Prostate gland (tissue), 2 donors: Measurements from ENCODE around the gene MTX2.
A peak's percentile ranks its signal among the peaks of the same experiment; 100 is the strongest.

Source experiments
- POLR2AphosphoS5 ChIP-seq: sonication (generic); formaldehyde crosslinking; IDR thresholded peaks from one replicate; pipeline ENCODE4 v1.6.1; 2017; ENCODE audit warnings: antibody characterized with exemption
- TF ChIP-seq, protein P1 (sequence below), 4 experiments: fragments of 200-600 bp in 2 of 4; fragments of 450-650 bp in 2 of 4; sonication (generic) in 2 of 4; IDR thresholded peaks; 1 replicate in 3 of 4; 2 replicates in 1 of 4; pipeline ENCODE4 v1.5.1; 2016 to 2019; ENCODE audit warnings: antibody characterized with exemption in 4 of 4, mild to moderate bottlenecking in 2 of 4, moderate library complexity in 2 of 4

DNA sequence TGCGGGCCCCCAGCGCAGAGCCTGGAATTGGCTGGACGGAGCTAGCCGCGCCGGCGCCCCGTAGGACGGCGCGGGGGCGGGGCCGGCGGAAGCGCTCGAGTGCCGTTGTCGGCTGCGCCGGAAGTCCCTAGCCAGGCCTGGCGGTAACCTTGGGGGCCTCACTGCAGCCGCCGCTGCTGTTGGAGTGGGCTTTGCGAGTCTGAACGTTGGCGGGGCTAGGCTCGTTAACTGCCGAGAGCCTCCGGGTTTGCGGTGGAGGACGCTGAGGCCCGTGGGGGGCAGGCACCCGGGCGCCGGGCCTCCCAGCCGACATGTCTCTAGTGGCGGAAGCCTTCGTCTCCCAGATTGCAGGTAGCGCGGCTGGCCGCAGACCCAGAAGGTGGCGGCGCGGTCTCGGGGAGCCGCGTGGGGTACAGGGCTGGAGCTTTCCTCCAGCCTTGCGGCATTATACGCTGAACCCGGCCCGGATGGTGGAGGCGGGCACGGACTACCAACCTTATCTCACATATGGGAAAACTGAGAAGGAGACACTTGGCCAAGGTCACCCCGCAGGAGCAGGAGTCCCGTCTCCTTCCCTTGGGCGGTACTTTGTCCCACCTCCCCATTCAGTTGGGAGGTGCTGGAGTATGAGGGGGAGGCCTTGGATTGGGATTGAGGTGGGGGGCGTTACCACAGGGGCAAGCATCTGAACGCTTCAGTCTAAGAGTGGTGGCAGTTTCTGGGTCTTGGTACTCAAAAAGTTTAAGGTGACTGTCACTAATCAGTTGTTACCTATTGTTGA, at the start of gene MTX2:
- TF ChIP-seq, protein P1, sequence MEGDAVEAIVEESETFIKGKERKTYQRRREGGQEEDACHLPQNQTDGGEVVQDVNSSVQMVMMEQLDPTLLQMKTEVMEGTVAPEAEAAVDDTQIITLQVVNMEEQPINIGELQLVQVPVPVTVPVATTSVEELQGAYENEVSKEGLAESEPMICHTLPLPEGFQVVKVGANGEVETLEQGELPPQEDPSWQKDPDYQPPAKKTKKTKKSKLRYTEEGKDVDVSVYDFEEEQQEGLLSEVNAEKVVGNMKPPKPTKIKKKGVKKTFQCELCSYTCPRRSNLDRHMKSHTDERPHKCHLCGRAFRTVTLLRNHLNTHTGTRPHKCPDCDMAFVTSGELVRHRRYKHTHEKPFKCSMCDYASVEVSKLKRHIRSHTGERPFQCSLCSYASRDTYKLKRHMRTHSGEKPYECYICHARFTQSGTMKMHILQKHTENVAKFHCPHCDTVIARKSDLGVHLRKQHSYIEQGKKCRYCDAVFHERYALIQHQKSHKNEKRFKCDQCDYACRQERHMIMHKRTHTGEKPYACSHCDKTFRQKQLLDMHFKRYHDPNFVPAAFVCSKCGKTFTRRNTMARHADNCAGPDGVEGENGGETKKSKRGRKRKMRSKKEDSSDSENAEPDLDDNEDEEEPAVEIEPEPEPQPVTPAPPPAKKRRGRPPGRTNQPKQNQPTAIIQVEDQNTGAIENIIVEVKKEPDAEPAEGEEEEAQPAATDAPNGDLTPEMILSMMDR (IDR thresholded peaks at IDR 0.05): peak in 2 of 4 experiments; percentile 29 to 45
- peak; percentile 70 for TF ChIP-seq POLR2AphosphoS5
